Progenitor cell of endocrine pancreas (in vitro differentiated cells): ENCODE data around the gene SSTR3. TPM values are rescaled to one million over a fixed set of nuclear protein-coding genes. Genes with fewer than 3 reads are reported as not detected.
A peak's percentile ranks its signal among the peaks of the same experiment; 100 is the strongest.

ENCODE experiments used
- DNase-seq: peaks from one replicate; pipeline ENCODE4 v3.0.0; 2021; ENCODE audit warnings: low spot score; ENCODE audit not compliant: unreplicated experiment
- H3K27ac Mint-ChIP-seq: 2 replicates; pipeline ENCODE4 v1.8.0; 2021; ENCODE audit warnings: mild to moderate bottlenecking, moderate library complexity, mixed read lengths
- H3K27me3 Mint-ChIP-seq: 2 replicates; pipeline ENCODE4 v1.8.0; 2021; ENCODE audit warnings: mixed read lengths
- H3K36me3 Mint-ChIP-seq: 2 replicates; pipeline ENCODE4 v1.8.0; 2022; ENCODE audit warnings: mixed read lengths; ENCODE audit not compliant: insufficient read depth
- H3K4me1 Mint-ChIP-seq: 2 replicates; pipeline ENCODE4 v1.8.0; 2021; ENCODE audit warnings: low read depth, mixed read lengths
- H3K4me3 Mint-ChIP-seq: 2 replicates; pipeline ENCODE4 v1.8.0; 2021; ENCODE audit warnings: low read depth, mild to moderate bottlenecking, moderate library complexity, mixed read lengths
- H3K9me3 Mint-ChIP-seq: 2 replicates; pipeline ENCODE4 v1.8.0; 2021; ENCODE audit warnings: low read depth, mixed read lengths
- total RNA-seq: library from RNA; stranded (reverse); gene quantifications from 2 replicates; pipeline ENCODE4 v1.2.1, GENCODE V29; 2021
- TF ChIP-seq, protein P1 (sequence below): fragments of 200-600 bp; sonication (generic); IDR thresholded peaks from one replicate; pipeline ENCODE4 v1.5.0; 2021; ENCODE audit warnings: antibody characterized with exemption, mild to moderate bottlenecking; ENCODE audit not compliant: unreplicated experiment

The SSTR3 gene
- total RNA-seq, 1 donor from 2014 or later = 1.9 TPM

DNA sequence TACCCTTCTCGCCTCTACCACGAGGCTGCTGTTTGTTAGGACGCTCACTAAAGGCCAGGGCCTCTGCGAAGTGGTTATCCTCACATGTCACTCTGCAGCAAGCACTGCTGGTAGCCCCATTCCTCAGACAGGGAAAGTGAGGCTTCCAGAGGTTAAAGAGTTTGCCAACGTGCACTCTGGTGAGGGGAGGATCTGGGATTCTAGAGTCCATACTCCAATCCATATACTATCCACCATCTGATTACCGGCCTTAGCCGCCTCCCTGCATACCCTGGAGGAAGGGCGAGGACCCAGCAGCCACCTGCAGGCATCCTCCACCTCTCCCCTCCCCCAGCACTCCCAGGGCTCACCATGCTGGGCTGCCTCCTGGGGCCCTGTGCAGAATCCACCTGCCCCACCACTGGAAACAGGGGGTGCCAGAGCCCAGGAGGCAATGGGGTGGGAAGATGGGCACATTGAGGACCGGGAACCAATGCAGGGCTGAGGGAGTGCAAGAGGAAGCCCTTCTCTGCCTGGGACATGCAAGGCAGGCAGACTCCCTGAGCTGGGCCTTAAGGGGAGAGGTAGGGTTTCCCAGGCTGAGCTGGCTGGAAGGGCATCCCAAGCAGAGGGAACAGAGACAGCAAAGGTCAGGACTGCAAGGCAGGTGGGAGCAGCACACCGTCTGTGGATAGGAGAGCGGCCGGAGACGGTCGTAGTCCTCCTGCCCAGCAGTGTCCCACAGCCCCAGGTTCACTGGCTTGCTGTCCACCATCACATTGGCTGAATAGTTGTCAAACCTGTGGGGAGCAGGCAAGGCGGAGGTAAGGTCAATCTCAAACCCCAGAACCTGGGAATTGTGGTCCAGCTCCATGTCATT, 20.1 kb upstream of the SSTR3 start:
- Mint-ChIP-seq H3K27me3 (peaks cover 16% of the 10 kb centered on the region), H3K4me1 (no peaks in the 10 kb centered on the region), H3K9me3 (no peaks in the 10 kb centered on the region), H3K4me3 (no peak overlapping the region), H3K27ac (no peak overlapping the region), H3K36me3 (no peaks in the 10 kb centered on the region)
- no peak for DNase-seq
- TF ChIP-seq, protein P1, sequence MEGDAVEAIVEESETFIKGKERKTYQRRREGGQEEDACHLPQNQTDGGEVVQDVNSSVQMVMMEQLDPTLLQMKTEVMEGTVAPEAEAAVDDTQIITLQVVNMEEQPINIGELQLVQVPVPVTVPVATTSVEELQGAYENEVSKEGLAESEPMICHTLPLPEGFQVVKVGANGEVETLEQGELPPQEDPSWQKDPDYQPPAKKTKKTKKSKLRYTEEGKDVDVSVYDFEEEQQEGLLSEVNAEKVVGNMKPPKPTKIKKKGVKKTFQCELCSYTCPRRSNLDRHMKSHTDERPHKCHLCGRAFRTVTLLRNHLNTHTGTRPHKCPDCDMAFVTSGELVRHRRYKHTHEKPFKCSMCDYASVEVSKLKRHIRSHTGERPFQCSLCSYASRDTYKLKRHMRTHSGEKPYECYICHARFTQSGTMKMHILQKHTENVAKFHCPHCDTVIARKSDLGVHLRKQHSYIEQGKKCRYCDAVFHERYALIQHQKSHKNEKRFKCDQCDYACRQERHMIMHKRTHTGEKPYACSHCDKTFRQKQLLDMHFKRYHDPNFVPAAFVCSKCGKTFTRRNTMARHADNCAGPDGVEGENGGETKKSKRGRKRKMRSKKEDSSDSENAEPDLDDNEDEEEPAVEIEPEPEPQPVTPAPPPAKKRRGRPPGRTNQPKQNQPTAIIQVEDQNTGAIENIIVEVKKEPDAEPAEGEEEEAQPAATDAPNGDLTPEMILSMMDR = no peak

DNA sequence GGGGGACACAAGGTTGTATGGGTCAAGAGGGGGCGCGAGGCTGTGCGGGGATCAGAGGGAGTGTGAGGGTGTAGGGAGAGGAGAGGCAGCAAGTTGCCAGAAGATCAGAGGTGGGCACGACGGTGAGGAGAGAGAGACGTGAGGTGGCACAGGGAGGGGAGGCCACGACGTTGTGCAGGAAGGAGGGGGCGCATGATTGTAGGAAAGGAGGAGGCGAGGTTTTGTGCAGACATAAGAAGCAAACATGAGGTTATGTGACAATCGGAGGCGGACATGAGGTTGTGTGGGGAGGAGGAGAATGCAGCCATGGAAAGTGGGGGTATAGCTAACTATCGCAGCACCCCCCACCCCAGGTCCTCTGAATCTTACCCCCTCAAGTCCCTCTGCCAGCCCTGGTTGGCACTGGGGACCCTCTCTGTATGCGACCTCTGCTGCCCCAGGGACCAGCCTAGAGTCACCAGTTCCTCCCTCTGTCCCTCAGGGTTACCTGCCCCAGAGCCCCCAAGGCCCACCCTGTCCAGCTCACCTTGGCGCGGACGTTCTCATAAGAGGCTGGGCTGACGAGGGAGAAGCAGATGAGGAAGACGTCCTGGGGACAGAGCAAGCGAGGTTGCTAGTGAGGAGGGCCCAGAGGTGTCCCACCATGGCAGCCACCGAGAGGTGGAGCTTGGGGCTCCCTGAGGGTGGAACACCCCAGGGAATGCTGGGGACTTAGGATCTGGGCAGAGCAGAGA, 19.3 kb upstream of the SSTR3 start:
- Mint-ChIP-seq H3K27me3 (peaks cover 13% of the 10 kb centered on the region), H3K9me3 (no peaks in the 10 kb centered on the region), H3K4me3 (no peak overlapping the region), H3K4me1 (no peaks in the 10 kb centered on the region), H3K36me3 (no peaks in the 10 kb centered on the region), H3K27ac (no peak overlapping the region)
- TF ChIP-seq, protein P1 = no peak
- no peak for DNase-seq

DNA sequence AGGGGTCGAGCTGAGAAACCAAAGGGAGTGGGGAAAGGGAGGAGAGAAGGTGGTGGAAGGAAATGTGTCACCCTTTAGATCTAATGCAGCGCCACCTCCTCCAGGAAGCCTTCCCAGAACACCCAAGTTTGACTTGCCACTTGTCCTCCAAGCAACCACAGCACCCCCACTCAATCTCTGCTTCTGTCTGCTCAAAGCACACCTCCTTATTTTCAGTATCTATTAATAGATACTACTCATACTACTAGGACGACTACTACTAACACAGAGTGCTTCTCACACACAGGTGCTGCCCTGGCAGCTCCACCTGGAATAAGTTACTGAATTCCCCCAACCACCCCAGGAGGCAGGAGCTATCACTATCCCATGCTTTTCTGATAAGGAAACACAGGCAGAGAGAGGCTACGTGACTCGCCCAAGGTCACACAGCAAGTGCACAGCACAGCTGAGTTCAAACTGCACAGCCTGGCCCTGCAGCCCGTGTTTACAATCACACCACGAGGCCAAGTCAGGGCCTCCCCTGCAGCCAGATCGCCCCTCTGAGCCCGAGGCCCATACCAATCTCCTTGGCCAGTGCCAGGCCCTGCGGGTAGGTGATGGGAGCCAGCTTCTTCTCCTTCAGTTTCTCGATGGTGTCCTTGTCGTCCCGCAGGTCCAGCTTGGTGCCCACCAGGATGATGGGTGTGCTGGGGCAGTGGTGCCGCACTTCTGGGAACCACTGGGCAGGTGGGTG, 18.6 kb upstream of the SSTR3 start:
- Mint-ChIP-seq H3K4me3 (no peak overlapping the region), H3K27me3 (peaks cover 13% of the 10 kb centered on the region), H3K9me3 (no peaks in the 10 kb centered on the region), H3K4me1 (no peaks in the 10 kb centered on the region), H3K36me3 (no peaks in the 10 kb centered on the region), H3K27ac (no peak overlapping the region)
- TF ChIP-seq, protein P1 = no peak
- DNase-seq = no peak

DNA sequence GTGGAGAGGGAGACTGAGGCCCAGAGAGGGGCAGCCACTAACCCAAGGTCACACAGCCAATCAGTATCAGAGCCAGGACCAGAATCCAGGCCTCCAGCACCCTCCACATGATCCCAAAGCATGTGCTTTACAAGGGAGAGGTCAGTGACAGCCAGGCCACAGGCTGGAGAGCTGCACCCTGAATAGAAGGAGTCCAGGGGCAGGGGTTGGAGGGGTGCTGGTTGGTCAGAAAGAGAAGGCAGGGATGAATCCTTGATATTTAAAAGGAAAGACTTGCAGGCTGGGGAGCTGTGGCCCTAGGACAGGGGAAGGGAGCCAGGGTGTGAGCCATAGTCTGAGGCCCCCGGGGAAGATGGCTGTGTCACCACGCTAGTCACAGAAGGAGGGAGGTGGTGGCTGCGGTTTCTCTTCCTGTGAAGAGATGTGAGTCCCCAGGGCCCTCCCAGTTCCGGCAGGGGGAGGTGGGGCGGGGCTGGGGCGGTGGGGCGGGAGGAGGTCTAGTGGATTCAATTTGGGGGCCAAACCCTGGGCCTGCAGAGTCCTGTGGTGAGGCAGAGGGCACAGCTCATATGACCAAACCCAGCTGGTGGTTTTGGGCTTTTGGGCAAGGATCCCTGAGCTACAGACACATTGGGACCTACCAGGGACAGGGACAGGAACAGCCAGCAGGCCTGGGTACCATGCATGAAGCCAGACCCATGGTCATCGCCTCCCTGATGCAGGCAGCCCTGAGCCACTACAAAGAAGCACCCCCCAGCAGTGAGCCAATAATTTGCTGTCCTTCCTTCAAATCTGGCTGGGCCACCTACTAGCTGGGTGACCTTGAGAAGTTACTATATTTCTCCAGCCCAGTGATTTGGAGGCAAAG, 17.8 kb upstream of the SSTR3 start:
- H3K4me3 Mint-ChIP-seq = no peak overlapping the region
- TF ChIP-seq, protein P1 = no peak
- peak overlapping the region; percentile 29 for H3K27ac Mint-ChIP-seq
- no peaks in the 10 kb centered on the region for H3K36me3 Mint-ChIP-seq
- H3K9me3 Mint-ChIP-seq = no peaks in the 10 kb centered on the region
- H3K27me3 Mint-ChIP-seq = peaks cover 11% of the 10 kb centered on the region
- no peaks in the 10 kb centered on the region for H3K4me1 Mint-ChIP-seq
- DNase-seq = no peak
